CD4-positive, alpha-beta T cell (primary cell): ENCODE results near the gene PMM1. TPM values are rescaled to one million over a fixed set of nuclear protein-coding genes. Genes with fewer than 3 reads are reported as not detected.

Experiments used
- ATAC-seq: fragments of 200-7000 bp; cut with Tn5 transposase; one replicate; pipeline ENCODE4 v1.10.0; 2022; ENCODE audit warnings: mild to moderate bottlenecking; ENCODE audit not compliant: poor library complexity
- CTCF ChIA-PET: fragments of 350-600 bp; sonication (Branson Sonifier 250); formaldehyde crosslinking; loops from one replicate; lab custom pipeline; 2021; ENCODE audit warnings: antibody characterized with exemption, inconsistent platforms; lab: Charles Lee
- POLR2A ChIA-PET: fragments of 350-600 bp; sonication (Branson Sonifier 250); formaldehyde crosslinking; loops from one replicate; lab custom pipeline; 2021; ENCODE audit warnings: antibody characterized with exemption, inconsistent platforms; lab: Charles Lee
- DNase-seq, 14 experiments: peaks; one replicate each; pipeline ENCODE4 v3.0.0-alpha.2; 2013 to 2020; ENCODE audit warnings: mixed read lengths in 2 of 14
- H3K27ac ChIP-seq, 2 donors: one replicate each; pipeline versions ENCODE4 v1.5.1 to v1.7.0; 2013; ENCODE audit warnings: low read length in 2 of 2, low read depth in 1 of 2, mild to moderate bottlenecking in 1 of 2
- H3K27me3 ChIP-seq, 2 experiments: 1 replicate in 1 of 2; 2 replicates in 1 of 2; pipeline versions ENCODE4 v1.6.1 to v1.7.0; 2013; ENCODE audit warnings: low read length in 2 of 2, control low read depth in 1 of 2, mild to moderate bottlenecking in 1 of 2, moderate library complexity in 1 of 2; ENCODE audit not compliant: insufficient read depth in 2 of 2, control insufficient read depth in 1 of 2
- H3K36me3 ChIP-seq: one replicate; pipeline ENCODE4 v1.6.1; 2013; ENCODE audit warnings: low read length, control low read depth; ENCODE audit not compliant: insufficient read depth
- H3K4me1 ChIP-seq: one replicate; pipeline ENCODE4 v1.6.1; 2013; ENCODE audit warnings: low read length, control low read depth; ENCODE audit not compliant: insufficient read depth
- H3K4me3 ChIP-seq: one replicate; pipeline ENCODE4 v1.5.1; 2013; ENCODE audit warnings: mild to moderate bottlenecking, low read length, moderate library complexity
- H3K9me3 ChIP-seq, 2 experiments: 1 replicate in 1 of 2; 2 replicates in 1 of 2; pipeline versions ENCODE4 v1.6.1 to v1.7.0; 2013; ENCODE audit warnings: low read length in 2 of 2, mild to moderate bottlenecking in 2 of 2, control low read depth in 1 of 2, moderate library complexity in 1 of 2; ENCODE audit not compliant: control insufficient read depth in 1 of 2, insufficient read depth in 1 of 2
- H3K27ac Mint-ChIP-seq: one replicate; pipeline ENCODE4 v1.8.0; 2020; ENCODE audit warnings: mixed read lengths
- H3K27me3 Mint-ChIP-seq: one replicate; pipeline ENCODE4 v1.8.0; 2021; ENCODE audit warnings: mixed read lengths
- H3K36me3 Mint-ChIP-seq: one replicate; pipeline ENCODE4 v1.8.0; 2021; ENCODE audit warnings: low read depth, mixed read lengths
- H3K4me1 Mint-ChIP-seq: one replicate; pipeline ENCODE4 v1.8.0; 2021; ENCODE audit warnings: low read depth, mixed read lengths
- H3K4me3 Mint-ChIP-seq: one replicate; pipeline ENCODE4 v1.8.0; 2020; ENCODE audit warnings: mild to moderate bottlenecking, mixed read lengths
- H3K9me3 Mint-ChIP-seq: one replicate; pipeline ENCODE4 v1.8.0; 2020; ENCODE audit warnings: mixed read lengths
- CTCF ChIP-seq: fragments of 200-600 bp; IDR thresholded peaks from one replicate; pipeline ENCODE4 v1.8.0; 2022; ENCODE audit warnings: antibody characterized with exemption, mild to moderate bottlenecking
- intact Hi-C, 2 experiments: fragments of 100-400 bp; cut with DNase I in 1 of 2; cut with micrococcal nuclease in 1 of 2; formaldehyde crosslinking; loops; one replicate each; pipeline versions ENCODE4 v1.15.1 to v1.9.0; 2023 to 2025; cut with DNase I, micrococcal nuclease
- total RNA-seq, 174 experiments: library from RNA in 2 of 174; stranded (reverse) in 2 of 174; gene quantifications; one replicate each; pipeline ENCODE4 v1.2.3 and lab custom pipeline; 2021 to 2026

Gene PMM1
- total RNA-seq, 2 experiments from 2014 or later: 24.8 to 25.5 TPM

- peak overlapping the region; percentile 12 for H3K27ac Mint-ChIP-seq
- Histone ChIP-seq H3K36me3 (peaks cover 12% of the 10 kb centered on the region), H3K27me3 (no peaks in the 10 kb centered on the region), H3K9me3 (no peaks in the 10 kb centered on the region), H3K4me3 (no peak overlapping the region), H3K4me1 (peaks cover 18% of the 10 kb centered on the region), H3K27ac (no peak overlapping the region)
- peaks cover 30% of the 10 kb centered on the region for H3K4me1 Mint-ChIP-seq
- no peak for TF ChIP-seq CTCF
- no peaks in the 10 kb centered on the region for H3K9me3 Mint-ChIP-seq
- intact Hi-C loops: loop anchor here in 1 of 2 experiments (5.0 to 10.0 kb wide), 2 partner anchors 72 to 255 kb away; partner anchors contain the start of genes ACO2, PHF5A and RANGAP1
- no peaks in the 10 kb centered on the region for H3K27me3 Mint-ChIP-seq
- no peak overlapping the region for H3K4me3 Mint-ChIP-seq
- ATAC-seq (no peak), DNase-seq (peak in 1 of 14 experiments; percentile 13)
- peaks cover 32% of the 10 kb centered on the region for H3K36me3 Mint-ChIP-seq
- ChIA-PET CTCF (no interaction called here), POLR2A (no interaction called here)
Observed at GRCh38 chr22:41539146-41540005, 50.3 kb downstream of the PMM1 start.

GRCh38 chr22:41538583-41538982, 51.1 kb downstream of the PMM1 start:
- no peaks in the 10 kb centered on the region for H3K9me3 ChIP-seq
- TF ChIP-seq CTCF: no peak
- intact Hi-C loops: no loop called here
- no peaks in the 10 kb centered on the region for H3K27me3 ChIP-seq
- Mint-ChIP-seq H3K27ac (no peak overlapping the region), H3K4me3 (no peak overlapping the region), H3K4me1 (peaks cover 24% of the 10 kb centered on the region), H3K9me3 (no peaks in the 10 kb centered on the region), H3K36me3 (peaks cover 33% of the 10 kb centered on the region), H3K27me3 (no peaks in the 10 kb centered on the region)
- DNase-seq (no peak), ATAC-seq (no peak)
- ChIA-PET CTCF (no interaction called here), POLR2A (no interaction called here)
- H3K4me3 ChIP-seq: no peak overlapping the region
- H3K36me3 ChIP-seq: peaks cover 18% of the 10 kb centered on the region
- H3K4me1 ChIP-seq: peaks cover 14% of the 10 kb centered on the region
- H3K27ac ChIP-seq: no peak overlapping the region

GRCh38 chr22:41537203-41537602, 52.4 kb downstream of the PMM1 start:
- Mint-ChIP-seq H3K36me3 (peaks cover 26% of the 10 kb centered on the region), H3K27me3 (no peaks in the 10 kb centered on the region), H3K9me3 (no peaks in the 10 kb centered on the region), H3K4me1 (peaks cover 16% of the 10 kb centered on the region), H3K4me3 (no peak overlapping the region), H3K27ac (no peak overlapping the region)
- no peak for ATAC-seq
- H3K36me3 ChIP-seq: peaks cover 30% of the 10 kb centered on the region
- H3K27ac ChIP-seq: no peak overlapping the region
- ChIA-PET CTCF (no interaction called here), POLR2A (no interaction called here)
- peaks cover 10% of the 10 kb centered on the region for H3K4me1 ChIP-seq
- H3K27me3 ChIP-seq: no peaks in the 10 kb centered on the region
- no peak for DNase-seq
- no peak for TF ChIP-seq CTCF
- no peak overlapping the region for H3K4me3 ChIP-seq
- H3K9me3 ChIP-seq: no peaks in the 10 kb centered on the region
- intact Hi-C loops: no loop called here
